Activated CD4-positive, alpha-beta T cell treated with anti-CD3 and anti-CD28 coated beads for 36 hours (primary cell): ENCODE measurements around the gene NUBPL. TPM values are rescaled to one million over a fixed set of nuclear protein-coding genes. Genes with fewer than 3 reads are reported as not detected.

ENCODE experiments used
- ATAC-seq: fragments of 200-7000 bp; cut with Tn5 transposase; one replicate; pipeline ENCODE4 v1.10.0; 2021; ENCODE audit warnings: mild to moderate bottlenecking, moderate library complexity
- CTCF ChIA-PET: fragments of 350-600 bp; sonication (Branson Sonifier 250); formaldehyde crosslinking; loops from one replicate; lab custom pipeline; 2021; ENCODE audit warnings: antibody characterized with exemption; lab: Charles Lee
- POLR2A ChIA-PET: fragments of 350-600 bp; sonication (Branson Sonifier 250); formaldehyde crosslinking; loops from one replicate; lab custom pipeline; 2021; ENCODE audit warnings: antibody characterized with exemption, inconsistent platforms; lab: Charles Lee
- DNase-seq: peaks from one replicate; pipeline ENCODE4 v3.0.0-alpha.2; 2020
- H3K27ac Mint-ChIP-seq: one replicate; pipeline ENCODE4 v1.8.0; 2021; ENCODE audit warnings: mixed read lengths
- H3K27me3 Mint-ChIP-seq: one replicate; pipeline ENCODE4 v1.8.0; 2021; ENCODE audit warnings: mixed read lengths
- H3K36me3 Mint-ChIP-seq: one replicate; pipeline ENCODE4 v1.8.0; 2021; ENCODE audit warnings: low read depth, mixed read lengths
- H3K4me1 Mint-ChIP-seq: one replicate; pipeline ENCODE4 v1.8.0; 2021; ENCODE audit warnings: mixed read lengths
- H3K4me3 Mint-ChIP-seq: one replicate; pipeline ENCODE4 v1.8.0; 2021; ENCODE audit warnings: mild to moderate bottlenecking, moderate library complexity, mixed read lengths
- H3K9me3 Mint-ChIP-seq: one replicate; pipeline ENCODE4 v1.8.0; 2021; ENCODE audit warnings: low read depth, mixed read lengths
- intact Hi-C, 2 experiments: fragments of 100-400 bp; cut with DNase I in 1 of 2; cut with micrococcal nuclease in 1 of 2; formaldehyde crosslinking; loops; one replicate each; pipeline versions ENCODE4 v1.14.2 to v1.15.1; 2022 to 2024; cut with DNase I, micrococcal nuclease
- total RNA-seq, 2 experiments: library from RNA; stranded (reverse); gene quantifications; one replicate each; pipeline ENCODE4 v1.2.3, GENCODE V29; 2021

NUBPL gene
- total RNA-seq, 2 experiments from 2014 or later = 9.5 to 14.9 TPM

DNA sequence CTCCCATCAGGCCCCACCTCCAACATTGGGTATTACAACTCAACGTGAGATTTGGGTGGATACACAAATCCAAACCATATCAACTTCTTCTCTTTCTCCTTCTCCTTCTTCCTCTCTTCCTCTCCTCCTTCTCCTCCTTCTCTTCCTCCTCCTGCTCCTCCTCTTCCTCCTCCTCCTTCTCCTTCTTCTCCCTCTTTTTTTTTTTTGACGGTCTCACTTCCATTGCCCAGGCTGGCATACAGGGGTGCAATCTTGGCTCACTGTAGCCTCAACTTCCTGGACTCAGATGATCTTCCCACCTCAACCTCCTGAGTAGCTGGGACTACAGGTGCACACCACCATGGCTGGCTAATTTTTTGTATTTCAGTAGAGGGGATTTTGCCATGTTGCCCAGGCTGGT is 11.4 kb upstream of the NUBPL start:
- no peak for ATAC-seq
- Mint-ChIP-seq H3K36me3 (no peaks in the 10 kb centered on the region), H3K4me3 (no peak overlapping the region), H3K4me1 (no peaks in the 10 kb centered on the region), H3K27ac (no peak overlapping the region), H3K27me3 (peaks cover 31% of the 10 kb centered on the region), H3K9me3 (no peaks in the 10 kb centered on the region)
- intact Hi-C loops = no loop called here
- DNase-seq = no peak
- CTCF ChIA-PET = no interaction called here
- POLR2A ChIA-PET = no interaction called here

DNA sequence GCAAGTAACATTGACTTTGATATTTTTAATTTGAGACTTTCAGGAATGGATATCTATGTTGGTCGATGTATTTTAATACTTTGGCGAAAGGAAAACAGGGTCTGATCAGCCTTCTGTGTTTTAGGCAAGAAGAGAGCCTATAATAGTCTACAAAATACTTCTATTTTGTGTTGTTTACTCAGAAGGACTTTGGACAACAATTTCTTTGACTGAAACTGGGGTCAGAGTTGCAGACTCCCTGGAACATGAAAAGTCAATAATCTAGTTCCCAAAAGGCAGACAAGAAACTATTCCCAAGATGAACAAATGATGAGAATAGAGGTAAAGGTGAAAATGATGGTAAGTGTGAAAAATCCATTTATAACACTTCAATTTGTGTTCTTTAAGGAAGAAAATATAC is 10.6 kb upstream of the NUBPL start:
- CTCF ChIA-PET = no interaction called here
- Mint-ChIP-seq H3K27ac (no peak overlapping the region), H3K4me3 (no peak overlapping the region), H3K36me3 (no peaks in the 10 kb centered on the region), H3K27me3 (peaks cover 33% of the 10 kb centered on the region), H3K9me3 (no peaks in the 10 kb centered on the region), H3K4me1 (no peaks in the 10 kb centered on the region)
- intact Hi-C loops = no loop called here
- no peak for DNase-seq
- POLR2A ChIA-PET = no interaction called here
- no peak for ATAC-seq

DNA sequence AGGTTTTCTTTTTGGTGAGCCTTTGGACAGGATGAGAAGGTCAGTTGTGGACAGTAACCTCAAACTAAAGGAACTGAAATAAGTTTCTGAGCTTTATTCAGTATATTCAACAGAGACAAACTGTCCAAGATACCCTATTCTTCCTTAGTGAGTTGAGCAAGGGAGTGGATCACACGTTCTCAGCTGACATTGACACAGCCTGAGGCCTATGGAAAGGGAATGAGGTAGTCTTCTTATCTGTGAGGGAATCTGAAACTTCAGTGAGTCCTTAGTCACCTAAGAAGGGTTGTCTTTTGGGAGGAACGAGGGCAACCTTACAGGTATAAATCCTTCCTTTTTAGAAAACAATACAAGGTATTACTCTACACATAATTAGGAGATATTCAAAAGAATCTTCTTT is 5.0 kb upstream of the NUBPL start:
- peaks cover 11% of the 10 kb centered on the region for H3K4me1 Mint-ChIP-seq
- no peak overlapping the region for H3K4me3 Mint-ChIP-seq

DNA sequence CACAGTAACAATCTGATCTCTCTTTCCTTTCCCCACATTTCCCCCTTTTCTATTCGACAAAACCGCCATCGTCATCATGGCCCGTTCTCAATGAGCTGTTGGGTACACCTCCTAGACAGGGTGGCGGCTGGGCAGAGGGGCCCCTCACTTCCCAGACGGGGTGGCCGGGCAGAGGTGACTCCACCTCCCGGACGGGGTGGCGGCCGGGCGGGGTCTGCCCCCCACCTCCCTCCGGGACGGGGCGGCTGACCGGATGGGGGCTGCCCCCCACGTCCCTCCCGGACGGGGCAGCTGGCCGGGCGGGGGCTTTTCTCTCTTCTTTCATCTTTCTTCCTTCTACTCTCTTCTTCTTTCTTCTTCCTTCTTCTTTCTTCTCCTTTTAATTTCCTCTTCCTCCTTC is 1.3 kb upstream of the NUBPL start:
- ATAC-seq (no peak), DNase-seq (no peak)
- ChIA-PET POLR2A (no interaction called here), CTCF (no interaction called here)
- Mint-ChIP-seq H3K27me3 (peaks cover 8% of the 10 kb centered on the region), H3K36me3 (peaks cover 7% of the 10 kb centered on the region), H3K27ac (no peak overlapping the region), H3K4me3 (no peak overlapping the region), H3K9me3 (no peaks in the 10 kb centered on the region), H3K4me1 (peaks cover 23% of the 10 kb centered on the region)
- intact Hi-C loops = loop anchor here (2.0 to 10.0 kb wide), 4 partner anchors 367 to 935 kb away; partner anchors contain the start of genes RNU6-7 (in 1 of the 2), RNU6-8 (in 1 of the 2) and SCFD1 (in 1 of the 2)

More for the DNA sequence above, 5.0 kb upstream of the NUBPL start:
- Mint-ChIP-seq H3K36me3 (peaks cover 2% of the 10 kb centered on the region), H3K27ac (no peak overlapping the region), H3K9me3 (no peaks in the 10 kb centered on the region), H3K27me3 (peaks cover 16% of the 10 kb centered on the region)
- intact Hi-C loops = no loop called here
- CTCF ChIA-PET = interaction anchor here (0.7 kb wide), 1 partner anchor 1004 kb away, joined by 3 read pairs; no protein-coding TSS in a partner anchor
- POLR2A ChIA-PET = no interaction called here
- ATAC-seq (no peak), DNase-seq (no peak)

DNA sequence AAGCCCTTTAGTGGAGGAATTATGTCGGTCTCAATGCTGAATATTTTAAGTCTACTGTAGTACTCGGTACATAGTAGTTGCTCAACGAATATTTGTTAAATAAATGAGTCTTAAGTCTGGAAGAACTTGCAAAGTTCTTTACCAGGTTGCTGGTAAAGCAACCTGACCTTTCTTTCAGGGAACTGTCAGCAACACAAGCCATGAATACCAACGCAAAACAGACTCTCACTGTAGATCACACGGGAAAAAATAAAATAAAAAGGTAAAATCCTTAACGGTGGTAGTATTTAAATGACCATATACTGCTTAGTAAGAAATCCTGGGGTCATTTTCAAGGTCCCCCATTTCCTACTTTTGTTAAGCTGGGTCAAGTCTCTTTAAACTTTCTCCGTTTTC is 447 bp upstream of the NUBPL start:
- H3K4me3 Mint-ChIP-seq = peak overlapping the region; percentile 92
- peaks cover 6% of the 10 kb centered on the region for H3K27me3 Mint-ChIP-seq
- DNase-seq (no peak), ATAC-seq (peak; percentile 34)
- peak overlapping the region; percentile 95 for H3K27ac Mint-ChIP-seq
- H3K4me1 Mint-ChIP-seq = peaks cover 23% of the 10 kb centered on the region
- H3K9me3 Mint-ChIP-seq = no peaks in the 10 kb centered on the region
- peaks cover 7% of the 10 kb centered on the region for H3K36me3 Mint-ChIP-seq
- intact Hi-C loops = loop anchor here (1.0 to 10.0 kb wide), 9 partner anchors 103 to 936 kb away; partner anchors contain the start of genes DTD2 (in 2 of the 2), RNU6-8 (in 2 of the 2), HEATR5A (in 1 of the 2) and HECTD1 (in 1 of the 2)
- CTCF ChIA-PET = interaction anchor here (0.6 kb wide), 1 partner anchor 32 kb away, joined by 3 read pairs; no protein-coding TSS in a partner anchor
- POLR2A ChIA-PET = interaction anchor here (1.0 kb wide), 1 partner anchor 140 kb away, joined by 3 read pairs; the partner anchor contains the start of gene HEATR5A

DNA sequence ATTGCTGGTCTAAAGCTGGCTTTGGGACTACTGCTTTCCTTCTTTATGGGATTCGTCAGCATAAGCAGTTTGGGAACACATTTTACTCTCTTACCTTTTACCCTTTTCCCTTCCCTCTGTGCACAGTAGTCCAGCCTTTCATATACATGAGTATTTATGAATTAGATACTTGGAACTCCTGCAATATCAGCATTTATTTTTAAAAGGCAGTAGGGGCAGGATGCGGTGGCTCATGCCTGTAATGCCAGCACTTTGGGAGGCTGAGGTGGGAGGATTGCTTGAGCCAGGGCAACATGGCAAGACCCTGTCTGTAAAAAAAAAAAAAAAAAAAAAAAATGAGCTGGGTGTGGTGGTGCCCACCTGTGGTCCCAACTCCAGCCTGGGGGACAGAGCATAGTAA is 3.0 kb downstream of the NUBPL start:
- H3K36me3 Mint-ChIP-seq = peaks cover 20% of the 10 kb centered on the region
- no peak for DNase-seq
- no peaks in the 10 kb centered on the region for H3K9me3 Mint-ChIP-seq
- ChIA-PET CTCF (no interaction called here), POLR2A (no interaction called here)
- H3K4me1 Mint-ChIP-seq = peaks cover 34% of the 10 kb centered on the region
- H3K27ac Mint-ChIP-seq = no peak overlapping the region
- intact Hi-C loops = loop anchor here (5.0 to 10.0 kb wide), 3 partner anchors 641 to 939 kb away; partner anchors contain the start of genes RNU6-7 (in 1 of the 2), RNU6-8 (in 1 of the 2) and SCFD1 (in 1 of the 2)
- ATAC-seq = no peak
- no peak overlapping the region for H3K4me3 Mint-ChIP-seq
- H3K27me3 Mint-ChIP-seq = no peaks in the 10 kb centered on the region

DNA sequence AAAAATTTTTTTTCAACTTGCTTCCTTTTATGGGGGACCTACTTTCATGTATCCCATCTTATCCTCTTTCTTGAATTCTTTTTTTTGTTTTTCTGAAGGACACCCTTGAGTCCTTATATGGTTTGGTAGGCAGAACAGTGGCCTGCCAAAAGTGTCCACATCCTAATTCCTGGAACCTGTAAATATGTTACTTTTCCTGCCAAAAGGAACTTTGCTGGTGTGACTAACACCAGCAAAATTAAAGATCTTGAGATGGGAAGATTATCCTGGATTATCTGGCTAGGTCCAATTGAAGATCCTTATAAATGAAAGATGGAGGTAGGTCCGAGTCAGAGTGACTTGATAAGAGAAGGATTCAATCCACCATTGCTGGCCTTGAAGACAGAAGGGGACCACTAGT is 5.3 kb downstream of the NUBPL start:
- intact Hi-C loops = loop anchor here (10.0 kb wide), 2 partner anchors 638 to 942 kb away; partner anchors contain the start of genes RNU6-7 (in 1 of the 2), RNU6-8 (in 1 of the 2) and SCFD1 (in 1 of the 2)
- Mint-ChIP-seq H3K36me3 (peaks cover 21% of the 10 kb centered on the region), H3K4me3 (no peak overlapping the region), H3K27ac (no peak overlapping the region), H3K4me1 (peaks cover 21% of the 10 kb centered on the region), H3K9me3 (no peaks in the 10 kb centered on the region), H3K27me3 (no peaks in the 10 kb centered on the region)
- DNase-seq (no peak), ATAC-seq (no peak)
- CTCF ChIA-PET = no interaction called here
- POLR2A ChIA-PET = no interaction called here

DNA sequence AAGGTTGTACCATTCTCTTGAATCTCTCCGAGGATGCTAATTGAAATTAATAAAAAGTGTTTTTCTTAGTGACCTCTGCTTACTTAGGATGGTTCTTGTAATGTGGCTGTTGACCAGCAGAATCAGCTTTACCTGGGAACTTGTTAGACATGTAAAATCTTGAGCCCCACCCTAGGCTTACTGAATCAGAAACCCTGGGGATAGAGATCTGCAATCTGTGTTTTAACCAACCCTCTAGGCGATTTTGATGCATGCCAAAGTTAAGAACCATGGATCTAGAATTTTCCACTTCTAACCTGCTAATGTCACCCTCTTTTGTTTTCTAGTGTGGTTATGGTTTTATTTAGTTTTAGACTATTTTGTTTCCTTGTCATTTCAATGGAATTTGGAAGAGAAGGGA is 6.5 kb downstream of the NUBPL start:
- no peak for DNase-seq
- intact Hi-C loops = loop anchor here (10.0 kb wide), 2 partner anchors 637 to 943 kb away; partner anchors contain the start of genes RNU6-7 (in 1 of the 2), RNU6-8 (in 1 of the 2) and SCFD1 (in 1 of the 2)
- ChIA-PET POLR2A (no interaction called here), CTCF (interaction anchor here (0.9 kb wide), 1 partner anchor 9 kb away, joined by 3 read pairs; no protein-coding TSS in a partner anchor)
- no peak for ATAC-seq
- Mint-ChIP-seq H3K4me3 (no peak overlapping the region), H3K27ac (no peak overlapping the region), H3K36me3 (peaks cover 21% of the 10 kb centered on the region), H3K4me1 (peaks cover 18% of the 10 kb centered on the region), H3K9me3 (no peaks in the 10 kb centered on the region), H3K27me3 (no peaks in the 10 kb centered on the region)

DNA sequence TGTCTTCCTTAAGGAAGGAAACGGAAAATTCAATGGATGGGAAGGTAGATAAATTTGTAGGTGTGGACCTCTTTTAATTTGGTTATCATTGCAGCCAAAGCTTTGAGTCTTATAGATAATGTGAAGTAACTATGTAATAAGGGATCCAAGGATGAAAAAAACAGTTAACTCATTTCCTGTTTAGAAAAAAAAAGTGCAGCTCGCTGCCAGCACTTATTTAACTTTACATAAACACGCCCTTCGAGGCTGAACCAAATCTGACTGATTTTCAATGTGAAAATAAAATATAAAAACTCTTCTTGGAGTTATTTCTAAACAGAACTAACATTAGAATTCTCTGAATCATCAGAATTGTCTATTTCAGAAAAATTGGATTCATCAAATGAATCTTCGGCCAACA is 7.0 kb downstream of the NUBPL start:
- Mint-ChIP-seq H3K4me3 (no peak overlapping the region), H3K36me3 (peaks cover 18% of the 10 kb centered on the region), H3K4me1 (peaks cover 13% of the 10 kb centered on the region), H3K27ac (no peak overlapping the region), H3K9me3 (no peaks in the 10 kb centered on the region), H3K27me3 (no peaks in the 10 kb centered on the region)
- DNase-seq = no peak
- ChIA-PET POLR2A (no interaction called here), CTCF (no interaction called here)
- intact Hi-C loops = loop anchor here (10.0 kb wide), 2 partner anchors 637 to 943 kb away; partner anchors contain the start of genes RNU6-7 (in 1 of the 2), RNU6-8 (in 1 of the 2) and SCFD1 (in 1 of the 2)
- no peak for ATAC-seq

DNA sequence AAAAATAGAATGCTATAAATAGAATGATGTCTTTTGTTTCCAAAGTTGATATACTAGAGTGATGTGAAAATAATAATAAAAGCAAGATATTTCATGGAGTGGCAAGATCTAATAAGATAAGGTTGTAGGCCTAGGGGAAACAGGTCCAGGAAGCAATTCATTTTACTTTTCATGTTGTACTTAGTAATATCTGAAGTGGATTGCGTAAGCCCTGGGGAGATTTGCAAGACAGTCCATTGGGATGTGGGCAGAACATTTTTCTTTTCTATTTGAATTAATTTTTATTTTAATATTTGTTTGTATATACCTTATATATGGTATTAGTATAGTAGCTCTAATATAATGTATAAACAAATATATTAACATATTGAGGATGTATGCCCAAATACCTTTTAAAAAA is 7.5 kb downstream of the NUBPL start:
- no peaks in the 10 kb centered on the region for H3K9me3 Mint-ChIP-seq
- DNase-seq (no peak), ATAC-seq (no peak)
- H3K27me3 Mint-ChIP-seq = no peaks in the 10 kb centered on the region
- no peak overlapping the region for H3K4me3 Mint-ChIP-seq
- CTCF ChIA-PET = no interaction called here
- peaks cover 17% of the 10 kb centered on the region for H3K36me3 Mint-ChIP-seq
- peaks cover 10% of the 10 kb centered on the region for H3K4me1 Mint-ChIP-seq
- POLR2A ChIA-PET = no interaction called here
- no peak overlapping the region for H3K27ac Mint-ChIP-seq
- intact Hi-C loops = loop anchor here (10.0 kb wide), 2 partner anchors 636 to 944 kb away; partner anchors contain the start of genes RNU6-7 (in 1 of the 2), RNU6-8 (in 1 of the 2) and SCFD1 (in 1 of the 2)

DNA sequence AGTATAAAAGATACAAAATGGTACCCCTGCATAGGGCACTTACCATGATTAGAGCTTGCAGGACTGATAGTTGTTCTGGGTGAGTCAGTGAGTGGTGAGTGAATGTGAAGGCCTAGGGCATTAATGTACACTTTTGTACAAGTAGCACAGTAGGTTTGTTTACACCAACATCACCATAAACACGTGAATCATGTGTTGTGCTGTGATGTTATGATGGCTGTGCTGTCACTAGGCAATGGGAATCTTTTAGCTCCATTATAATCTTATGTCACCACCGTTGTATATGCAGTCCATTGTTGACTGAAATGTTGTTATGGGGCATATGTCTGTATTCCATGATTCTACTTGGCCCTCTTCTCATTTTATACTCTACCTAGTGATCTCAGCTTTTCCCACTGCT is 11.8 kb downstream of the NUBPL start:
- H3K4me1 Mint-ChIP-seq = peaks cover 18% of the 10 kb centered on the region
- no peak overlapping the region for H3K4me3 Mint-ChIP-seq
- ChIA-PET CTCF (no interaction called here), POLR2A (no interaction called here)
- ATAC-seq (no peak), DNase-seq (no peak)
- H3K9me3 Mint-ChIP-seq = no peaks in the 10 kb centered on the region
- H3K27me3 Mint-ChIP-seq = no peaks in the 10 kb centered on the region
- peaks cover 20% of the 10 kb centered on the region for H3K36me3 Mint-ChIP-seq
- intact Hi-C loops = no loop called here
- H3K27ac Mint-ChIP-seq = no peak overlapping the region

DNA sequence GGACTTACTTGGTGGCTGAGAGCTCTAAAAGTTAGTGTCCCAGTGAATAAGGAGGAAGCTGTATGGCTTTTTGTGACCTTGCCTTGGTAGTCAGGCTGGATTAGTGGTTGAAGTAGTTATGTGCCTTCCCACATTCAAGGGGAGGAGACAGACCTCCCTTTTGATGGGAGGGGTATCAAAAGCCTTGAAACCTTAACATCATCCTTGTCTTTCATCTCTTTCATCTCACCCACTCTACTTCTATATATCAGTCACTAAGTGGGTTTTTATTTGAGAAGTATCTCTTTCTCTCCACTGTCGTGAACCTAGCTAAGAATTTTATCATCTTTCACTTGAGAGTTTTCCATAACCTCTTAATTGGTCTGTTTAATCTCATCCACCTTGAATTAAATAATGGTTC is 15.7 kb downstream of the NUBPL start:
- Mint-ChIP-seq H3K4me1 (peaks cover 14% of the 10 kb centered on the region), H3K27ac (peak overlapping the region; percentile 38), H3K27me3 (no peaks in the 10 kb centered on the region), H3K9me3 (no peaks in the 10 kb centered on the region), H3K36me3 (peaks cover 15% of the 10 kb centered on the region), H3K4me3 (no peak overlapping the region)
- POLR2A ChIA-PET = no interaction called here
- DNase-seq (no peak), ATAC-seq (peak; percentile 49)
- CTCF ChIA-PET = interaction anchor here (0.6 to 1.1 kb wide), 3 partner anchors 10 to 610 kb away, joined by 3 to 4 read pairs (median 3); no protein-coding TSS in a partner anchor
- intact Hi-C loops = no loop called here
